HG03342 (cell line): ENCODE data around the gene SAMD4B.
"Not testable (repeated sequence)": the region's sequence is repeated elsewhere in the genome, so short reads cannot be mapped to it uniquely, and the experiment has no call there.

ENCODE experiments used
- ATAC-seq: cut with Tn5 transposase; IDR thresholded peaks from one replicate; pipeline ENCODE4 v1.9.1; 2021; ENCODE audit warnings: mild to moderate bottlenecking, moderate library complexity; ENCODE audit not compliant: unreplicated experiment

Gene SAMD4B

DNA sequence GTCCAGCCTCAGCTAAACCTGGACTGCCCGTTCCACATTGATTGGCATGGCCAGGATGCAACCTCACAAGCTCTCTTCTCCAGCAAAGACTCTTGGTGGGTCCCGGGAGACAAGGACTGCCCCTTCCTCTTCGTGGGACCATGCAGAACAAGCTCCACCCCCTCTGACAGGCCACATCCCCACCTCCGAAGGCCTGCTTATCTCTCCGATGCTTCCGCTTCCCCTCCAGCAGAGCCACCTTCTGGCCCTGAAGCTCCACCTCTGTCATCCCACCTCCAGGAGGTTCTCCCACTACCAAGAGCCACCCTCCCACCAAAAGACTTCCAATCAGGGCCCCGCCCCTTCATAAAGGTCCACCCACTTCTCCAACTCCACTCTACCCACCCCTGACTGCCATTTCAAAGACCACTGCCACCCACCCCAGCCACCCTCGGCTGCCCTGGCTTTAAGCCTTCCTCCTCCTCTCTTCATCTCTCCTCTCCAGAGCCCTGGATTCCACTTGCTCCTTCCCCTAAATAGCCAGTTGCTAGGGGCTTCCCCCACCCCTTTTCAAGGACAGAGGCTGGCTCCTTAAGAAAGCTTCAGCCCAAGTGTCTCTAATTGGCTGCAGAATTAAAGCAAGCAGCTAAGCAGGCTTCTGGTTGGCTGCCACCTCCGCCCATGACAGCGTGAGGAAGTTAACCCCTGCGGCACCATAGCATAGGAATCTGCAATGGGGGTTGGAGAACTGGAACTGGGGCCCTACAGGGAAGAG lies 31.5 kb upstream of the SAMD4B start:
- ATAC-seq = no peak

GRCh38 chr19:39314016-39314728 lies 28.0 kb upstream of the SAMD4B start:
- ATAC-seq = no peak

DNA sequence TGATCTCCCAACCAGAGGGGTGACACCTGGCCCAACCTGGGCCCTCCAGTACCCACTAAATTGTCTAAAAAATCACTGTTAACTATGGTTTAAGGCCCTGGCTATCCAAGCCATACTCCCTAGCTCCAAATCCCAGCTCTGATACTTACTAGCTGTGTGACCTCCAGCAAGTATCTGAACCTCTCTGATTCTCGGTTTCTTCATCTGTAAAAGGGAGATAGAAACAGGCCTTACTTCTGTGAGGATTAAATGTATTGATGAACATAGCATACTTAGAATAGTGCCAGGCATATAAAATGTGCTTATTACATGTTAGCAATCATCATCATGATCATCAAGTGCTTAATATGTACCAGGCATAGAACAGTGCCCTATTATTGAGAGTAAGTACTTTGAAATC lies 26.3 kb upstream of the SAMD4B start:
- ATAC-seq = no peak

GRCh38 chr19:39316627-39317321 lies 25.4 kb upstream of the SAMD4B start:
- no peak for ATAC-seq

- no peak for ATAC-seq
Observed at GRCh38 chr19:39317476-39317875, 24.7 kb upstream of the SAMD4B start.

DNA sequence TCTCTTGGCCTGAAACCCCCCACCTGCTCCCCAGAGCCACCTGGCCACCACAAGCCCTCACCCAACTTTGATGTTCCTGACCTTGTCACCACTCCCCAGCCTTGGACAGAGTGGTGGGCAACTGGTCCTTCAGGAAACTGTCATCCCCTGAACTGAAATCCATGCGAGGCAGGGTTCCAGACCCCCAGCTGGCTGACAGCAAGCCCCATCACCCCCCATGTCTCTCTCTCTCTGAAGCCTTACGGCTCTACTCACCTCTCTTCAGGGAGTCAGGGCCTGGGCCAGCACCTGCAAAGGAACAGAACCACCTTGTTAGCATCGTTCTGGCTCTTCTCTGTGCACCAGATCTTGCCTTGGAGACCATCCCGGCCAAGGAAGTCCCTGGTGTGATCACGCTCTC lies 24.1 kb upstream of the SAMD4B start:
- no peak for ATAC-seq

- ATAC-seq = no peak
Observed at GRCh38 chr19:39318690-39319089, 23.5 kb upstream of the SAMD4B start.

GRCh38 chr19:39319098-39319891 lies 22.9 kb upstream of the SAMD4B start:
- ATAC-seq = no peak

- no peak for ATAC-seq
Observed at GRCh38 chr19:39319892-39320248, 22.4 kb upstream of the SAMD4B start.

GRCh38 chr19:39321117-39321831 lies 20.9 kb upstream of the SAMD4B start:
- ATAC-seq = no peak

GRCh38 chr19:39321832-39322176 lies 20.4 kb upstream of the SAMD4B start:
- ATAC-seq = no peak

DNA sequence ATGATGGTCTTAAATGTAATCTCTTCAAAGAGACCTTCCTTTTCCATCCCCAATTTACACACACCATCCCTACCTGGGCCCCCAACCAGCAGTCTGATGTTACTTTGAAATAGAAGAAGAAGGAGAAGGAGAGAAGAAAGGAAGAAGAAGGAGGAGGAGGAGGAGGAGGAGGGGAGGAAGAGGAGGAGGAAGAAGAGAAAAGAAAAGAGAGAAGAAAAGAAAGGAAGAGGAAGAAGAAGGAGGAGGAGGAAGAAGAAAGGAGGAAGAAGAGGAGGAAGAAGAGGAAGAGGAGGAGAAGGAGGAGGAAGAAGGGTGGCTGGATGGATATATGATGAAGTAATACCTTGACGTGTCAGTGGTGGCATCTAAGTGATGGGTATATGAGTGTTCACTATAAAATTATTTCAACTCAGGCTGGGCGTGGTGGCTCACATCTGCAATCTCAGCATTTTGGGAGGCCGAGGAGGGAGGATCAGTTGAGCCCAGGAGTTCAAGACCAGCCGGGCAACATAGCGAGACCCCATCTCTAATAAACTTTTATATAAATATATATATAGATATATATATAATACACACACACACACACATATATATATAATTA lies 17.9 kb upstream of the SAMD4B start:
- no peak for ATAC-seq

DNA sequence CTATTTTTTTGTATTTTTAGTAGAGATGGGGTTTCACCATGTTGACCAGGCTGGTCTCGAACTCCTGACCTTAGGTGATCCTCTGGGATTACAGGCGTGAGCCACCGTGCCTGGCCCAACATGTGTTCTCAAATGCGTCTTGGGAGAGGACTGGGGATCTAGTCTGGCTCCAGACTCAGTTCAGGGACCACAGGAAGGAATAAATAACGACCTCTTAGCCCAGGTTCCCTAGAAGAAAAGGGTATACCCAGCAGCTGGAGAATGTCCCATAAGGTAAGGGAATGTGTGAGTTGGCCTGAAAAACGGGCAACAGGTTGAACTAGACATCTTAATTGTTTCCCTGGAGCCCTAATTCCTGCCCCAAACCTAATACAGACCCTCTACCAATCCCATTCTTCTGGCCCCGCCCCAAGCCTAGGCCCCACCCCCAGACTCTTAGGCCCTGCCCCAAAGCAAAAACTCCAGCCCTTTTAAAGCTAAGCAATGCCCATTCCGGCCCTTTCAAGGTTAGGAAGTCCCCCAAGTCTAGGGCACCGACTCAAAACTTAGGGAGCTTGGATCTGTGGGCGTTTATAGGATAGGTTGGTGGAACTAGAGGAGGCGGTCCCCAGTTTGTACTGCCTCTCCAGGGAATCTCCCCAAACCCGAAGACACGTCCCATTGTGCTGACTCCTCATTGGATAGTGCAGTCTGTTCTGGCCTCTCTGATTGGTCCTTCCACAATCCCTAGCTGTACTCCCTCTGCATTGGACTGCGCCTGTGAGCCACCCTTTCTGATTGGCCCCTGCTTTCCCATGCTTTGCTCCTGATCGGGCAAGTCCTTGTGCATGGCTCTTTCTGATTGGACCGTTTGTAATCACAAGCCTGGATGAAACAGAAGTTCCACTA lies 16.2 kb upstream of the SAMD4B start:
- ATAC-seq = no peak

GRCh38 chr19:39327363-39328045 lies 14.7 kb upstream of the SAMD4B start:
- ATAC-seq = no peak

DNA sequence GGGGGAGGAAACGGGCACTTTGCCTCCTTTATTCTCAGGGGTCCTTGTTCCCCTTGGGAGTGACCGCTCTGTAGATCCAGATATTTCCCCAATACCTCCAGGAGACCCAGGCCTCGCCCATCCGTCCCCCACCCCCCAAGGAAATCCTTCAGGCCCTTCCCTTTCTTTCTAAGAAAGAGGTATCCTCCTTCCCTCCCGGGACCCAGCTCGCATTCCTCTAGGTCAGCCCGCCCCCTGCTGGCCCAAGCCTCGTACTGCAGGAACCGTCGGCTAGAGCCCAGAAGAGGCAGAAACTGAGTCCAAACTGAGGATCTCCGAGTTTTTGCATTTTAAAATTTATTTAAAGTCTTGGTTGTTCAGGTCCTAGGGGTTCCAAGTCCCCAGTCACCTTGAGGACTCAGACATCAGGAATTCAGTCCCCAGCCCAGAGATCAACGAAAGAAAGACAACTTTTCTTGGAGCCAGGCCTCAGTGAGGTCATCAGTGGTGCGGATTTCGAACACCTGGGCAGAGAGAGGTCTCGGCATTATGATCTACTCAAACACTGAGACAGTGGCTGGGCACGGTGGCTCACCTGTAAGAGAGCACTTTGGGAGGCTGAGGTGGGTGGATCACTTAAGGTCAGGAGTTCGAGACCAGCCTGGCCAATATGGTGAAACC lies 14.0 kb upstream of the SAMD4B start:
- ATAC-seq = no peak

GRCh38 chr19:39329948-39330347 lies 12.3 kb upstream of the SAMD4B start:
- ATAC-seq = no peak

DNA sequence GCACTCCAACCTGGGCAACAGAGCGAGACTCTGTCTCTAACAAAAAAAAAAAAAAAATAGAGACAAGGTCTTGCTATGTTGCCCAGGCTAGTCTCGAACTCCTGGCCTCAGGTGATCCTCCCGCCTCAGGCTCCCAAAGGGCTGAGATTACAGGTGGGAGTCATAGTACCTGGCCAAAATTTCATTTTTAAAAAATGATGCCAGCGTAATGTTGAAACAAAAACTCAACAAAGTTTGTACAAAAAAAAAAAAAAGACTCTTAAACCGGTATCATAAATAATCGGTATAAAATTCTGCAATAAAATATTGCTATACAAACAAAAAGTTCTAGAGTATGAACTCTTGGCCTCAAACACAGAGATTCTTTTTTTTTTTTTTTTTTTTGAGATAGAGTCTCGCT lies 9.9 kb upstream of the SAMD4B start:
- no peak for ATAC-seq

GRCh38 chr19:39332738-39333137 lies 9.5 kb upstream of the SAMD4B start:
- ATAC-seq = not testable (repeated sequence)
